Activated CD8-positive, alpha-beta memory T cell treated with anti-CD3 and anti-CD28 coated beads, Interleukin-2, amount 10 ng/mL, durations not matched to agents 7 days and 5 days (primary cell): Measurements from ENCODE around the gene FBXO44. TPM values are rescaled to one million over a fixed set of nuclear protein-coding genes. Genes with fewer than 3 reads are reported as not detected.

ENCODE experiments used
- ATAC-seq: fragments of 150-1000 bp; cut with Tn5 transposase; one replicate; pipeline ENCODE4 v1.10.0; 2021; ENCODE audit warnings: moderate library complexity
- CTCF ChIA-PET: fragments of 350-600 bp; sonication (Branson Sonifier 250); formaldehyde crosslinking; loops from one replicate; lab custom pipeline; 2021; ENCODE audit warnings: antibody characterized with exemption; lab: Charles Lee
- DNase-seq: peaks from one replicate; pipeline ENCODE4 v3.0.0-alpha.2; 2020
- H3K27ac Mint-ChIP-seq: one replicate; pipeline ENCODE4 v1.8.0; 2021; ENCODE audit warnings: mild to moderate bottlenecking, mixed read lengths
- H3K27me3 Mint-ChIP-seq: one replicate; pipeline ENCODE4 v1.8.0; 2021; ENCODE audit warnings: mixed read lengths
- H3K36me3 Mint-ChIP-seq: one replicate; pipeline ENCODE4 v1.8.0; 2021; ENCODE audit warnings: mild to moderate bottlenecking, mixed read lengths
- H3K4me1 Mint-ChIP-seq: one replicate; pipeline ENCODE4 v1.8.0; 2021; ENCODE audit warnings: mixed read lengths
- H3K4me3 Mint-ChIP-seq: one replicate; pipeline ENCODE4 v1.8.0; 2021; ENCODE audit warnings: mild to moderate bottlenecking, moderate library complexity, mixed read lengths
- H3K9me3 Mint-ChIP-seq: one replicate; pipeline ENCODE4 v1.8.0; 2022; ENCODE audit warnings: low read depth, mixed read lengths
- total RNA-seq, 2 experiments: library from RNA; stranded (reverse); gene quantifications; one replicate each; pipeline ENCODE4 v1.2.3, GENCODE V29; 2021

FBXO44 gene
- total RNA-seq, 2 experiments from 2014 or later = 28.6 to 39.9 TPM

- Mint-ChIP-seq H3K36me3 (no peaks in the 10 kb centered on the region), H3K27me3 (peaks cover 32% of the 10 kb centered on the region), H3K27ac (no peak overlapping the region), H3K4me1 (no peaks in the 10 kb centered on the region), H3K9me3 (no peaks in the 10 kb centered on the region), H3K4me3 (no peak overlapping the region)
- DNase-seq (no peak), ATAC-seq (no peak)
- CTCF ChIA-PET = interaction anchor here (2.0 kb wide), 1 partner anchor 17 kb away, joined by 5 read pairs; no protein-coding TSS in a partner anchor
Observed at GRCh38 chr1:11701981-11702803, 47.5 kb downstream of the FBXO44 start.

GRCh38 chr1:11703357-11704193 is 48.9 kb downstream of the FBXO44 start:
- no peaks in the 10 kb centered on the region for H3K36me3 Mint-ChIP-seq
- no peak overlapping the region for H3K27ac Mint-ChIP-seq
- H3K27me3 Mint-ChIP-seq = peaks cover 29% of the 10 kb centered on the region
- H3K4me1 Mint-ChIP-seq = no peaks in the 10 kb centered on the region
- CTCF ChIA-PET = interaction anchor here (1.4 to 1.5 kb wide), 3 partner anchors 11 to 39 kb away, joined by 3 to 5 read pairs (median 3); no protein-coding TSS in a partner anchor
- DNase-seq (no peak), ATAC-seq (no peak)
- no peaks in the 10 kb centered on the region for H3K9me3 Mint-ChIP-seq
- H3K4me3 Mint-ChIP-seq = no peak overlapping the region

- DNase-seq (no peak), ATAC-seq (no peak)
- peaks cover 30% of the 10 kb centered on the region for H3K27me3 Mint-ChIP-seq
- no peaks in the 10 kb centered on the region for H3K36me3 Mint-ChIP-seq
- no peak overlapping the region for H3K27ac Mint-ChIP-seq
- no peaks in the 10 kb centered on the region for H3K4me1 Mint-ChIP-seq
- no peak overlapping the region for H3K4me3 Mint-ChIP-seq
- CTCF ChIA-PET = interaction anchor here (1.4 to 1.5 kb wide), 3 partner anchors 11 to 40 kb away, joined by 3 to 5 read pairs (median 3); no protein-coding TSS in a partner anchor
- H3K9me3 Mint-ChIP-seq = no peaks in the 10 kb centered on the region
Observed at GRCh38 chr1:11704194-11704529, 49.5 kb downstream of the FBXO44 start.

- H3K27me3 Mint-ChIP-seq = peaks cover 32% of the 10 kb centered on the region
- no peak for DNase-seq
- no peaks in the 10 kb centered on the region for H3K4me1 Mint-ChIP-seq
- no peak overlapping the region for H3K27ac Mint-ChIP-seq
- H3K9me3 Mint-ChIP-seq = no peaks in the 10 kb centered on the region
- CTCF ChIA-PET = interaction anchor here (1.4 to 1.5 kb wide), 3 partner anchors 12 to 40 kb away, joined by 3 to 5 read pairs (median 3); no protein-coding TSS in a partner anchor
- no peak overlapping the region for H3K4me3 Mint-ChIP-seq
- ATAC-seq = no peak
- no peaks in the 10 kb centered on the region for H3K36me3 Mint-ChIP-seq
Observed at GRCh38 chr1:11704691-11705475, 50.2 kb downstream of the FBXO44 start.

- Mint-ChIP-seq H3K27me3 (peaks cover 32% of the 10 kb centered on the region), H3K4me3 (no peak overlapping the region)
- no peak for ATAC-seq
Observed at GRCh38 chr1:11705596-11705995, 50.9 kb downstream of the FBXO44 start.

GRCh38 chr1:11706292-11706691 is 51.6 kb downstream of the FBXO44 start:
- Mint-ChIP-seq H3K9me3 (no peaks in the 10 kb centered on the region), H3K36me3 (no peaks in the 10 kb centered on the region), H3K27me3 (peaks cover 32% of the 10 kb centered on the region), H3K4me3 (no peak overlapping the region), H3K27ac (no peak overlapping the region), H3K4me1 (no peaks in the 10 kb centered on the region)
- no peak for ATAC-seq
- CTCF ChIA-PET = no interaction called here
- no peak for DNase-seq

More at GRCh38 chr1:11705596-11705995, 50.9 kb downstream of the FBXO44 start:
- Mint-ChIP-seq H3K4me1 (no peaks in the 10 kb centered on the region), H3K27ac (no peak overlapping the region), H3K36me3 (no peaks in the 10 kb centered on the region), H3K9me3 (no peaks in the 10 kb centered on the region)
- CTCF ChIA-PET = no interaction called here
- no peak for DNase-seq

- H3K4me3 Mint-ChIP-seq = no peak overlapping the region
- CTCF ChIA-PET = interaction anchor here (0.7 to 4.2 kb wide), 3 partner anchors 12 to 44 kb away, joined by 3 to 23 read pairs (median 11); partner anchors contain the start of gene FBXO6
- no peak overlapping the region for H3K27ac Mint-ChIP-seq
- DNase-seq (no peak), ATAC-seq (no peak)
- H3K9me3 Mint-ChIP-seq = no peaks in the 10 kb centered on the region
- H3K27me3 Mint-ChIP-seq = peaks cover 36% of the 10 kb centered on the region
- no peaks in the 10 kb centered on the region for H3K4me1 Mint-ChIP-seq
- H3K36me3 Mint-ChIP-seq = no peaks in the 10 kb centered on the region
Observed at GRCh38 chr1:11707621-11708276, 53.1 kb downstream of the FBXO44 start.

GRCh38 chr1:11708554-11709350 is 54.1 kb downstream of the FBXO44 start:
- Mint-ChIP-seq H3K27me3 (peaks cover 31% of the 10 kb centered on the region), H3K27ac (no peak overlapping the region), H3K4me3 (no peak overlapping the region), H3K36me3 (no peaks in the 10 kb centered on the region), H3K4me1 (no peaks in the 10 kb centered on the region), H3K9me3 (no peaks in the 10 kb centered on the region)
- ATAC-seq (no peak), DNase-seq (no peak)
- CTCF ChIA-PET = interaction anchor here (1.4 to 4.2 kb wide), 4 partner anchors 11 to 63 kb away, joined by 5 to 23 read pairs (median 14); partner anchors contain the start of gene FBXO6

- no peak for DNase-seq
- H3K27ac Mint-ChIP-seq = no peak overlapping the region
- H3K9me3 Mint-ChIP-seq = no peaks in the 10 kb centered on the region
- CTCF ChIA-PET = interaction anchor here (1.2 to 4.2 kb wide), 4 partner anchors 8 to 69 kb away, joined by 3 to 23 read pairs (median 11); partner anchors contain the start of gene FBXO6
- ATAC-seq = no peak
- H3K27me3 Mint-ChIP-seq = peaks cover 14% of the 10 kb centered on the region
- H3K36me3 Mint-ChIP-seq = no peaks in the 10 kb centered on the region
- no peaks in the 10 kb centered on the region for H3K4me1 Mint-ChIP-seq
- no peak overlapping the region for H3K4me3 Mint-ChIP-seq
Observed at GRCh38 chr1:11711490-11711889, 56.8 kb downstream of the FBXO44 start.

- Mint-ChIP-seq H3K4me3 (no peak overlapping the region), H3K27me3 (peaks cover 14% of the 10 kb centered on the region), H3K4me1 (no peaks in the 10 kb centered on the region), H3K9me3 (no peaks in the 10 kb centered on the region), H3K36me3 (no peaks in the 10 kb centered on the region), H3K27ac (no peak overlapping the region)
- DNase-seq = no peak
- ATAC-seq = no peak
- CTCF ChIA-PET = no interaction called here
Observed at GRCh38 chr1:11712285-11712684, 57.6 kb downstream of the FBXO44 start.
